Stimulated activated CD8-positive, alpha-beta memory T cell treated with anti-CD3 and anti-CD28 coated beads, Interleukin-7, amount 100 ng/mL, for 24 hours (primary cell): Measurements from ENCODE around the gene ECI2.

Source experiments
- DNase-seq: peaks from one replicate; pipeline ENCODE4 v3.0.0-alpha.2; 2020; ENCODE audit warnings: low read depth

The ECI2 gene

DNA sequence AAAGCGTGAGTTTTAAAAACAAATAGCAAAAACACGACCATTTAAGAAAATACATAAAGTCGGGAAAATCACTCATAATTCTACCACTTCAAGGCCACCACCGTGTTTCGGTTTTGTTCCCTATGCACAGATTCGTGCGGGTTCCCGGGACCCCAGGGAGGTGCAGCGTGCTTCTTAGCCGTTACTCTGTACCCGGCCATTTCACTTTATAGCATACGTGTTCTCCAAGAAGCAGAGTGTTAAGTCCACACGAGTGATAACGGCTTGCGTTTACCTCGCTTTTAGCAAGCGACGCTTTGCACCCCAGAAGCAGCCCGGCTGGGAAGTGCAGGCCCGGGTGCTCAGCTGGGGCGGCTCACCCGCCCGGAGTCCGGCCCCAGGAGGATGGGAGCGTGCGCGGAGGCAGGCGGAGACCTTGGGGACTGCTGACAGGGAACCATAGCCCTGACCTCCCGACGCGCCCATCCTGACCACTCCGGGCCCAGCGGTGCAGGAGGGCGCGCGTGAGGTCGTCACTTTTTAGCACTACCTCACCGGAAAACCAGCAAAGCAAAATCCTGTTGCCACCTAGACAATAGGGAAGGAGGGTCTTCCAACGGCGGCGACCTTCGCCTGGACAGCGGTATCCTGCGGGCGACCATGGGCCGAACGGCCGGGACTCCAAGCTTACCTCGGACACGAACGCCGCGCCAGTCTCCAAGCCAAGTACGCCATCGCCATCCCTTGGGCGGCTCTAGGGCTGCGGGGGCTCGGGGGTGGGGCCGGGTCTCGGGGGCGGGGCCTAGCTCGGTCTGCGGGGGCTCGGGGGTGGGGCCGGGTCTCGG lies at the start of gene ECI2:
Gene ECI2 (minus strand): TSS at position 735 of the 824 bp plus-strand sequence. CDS start 15 bp downstream, at position 720.
- DNase-seq: no peak

GRCh38 chr6:4180652-4181255 lies 45.4 kb upstream of the ECI2 start:
- no peak for DNase-seq

- no peak for DNase-seq
Measured at GRCh38 chr6:4179960-4180651, 44.7 kb upstream of the ECI2 start.

DNA sequence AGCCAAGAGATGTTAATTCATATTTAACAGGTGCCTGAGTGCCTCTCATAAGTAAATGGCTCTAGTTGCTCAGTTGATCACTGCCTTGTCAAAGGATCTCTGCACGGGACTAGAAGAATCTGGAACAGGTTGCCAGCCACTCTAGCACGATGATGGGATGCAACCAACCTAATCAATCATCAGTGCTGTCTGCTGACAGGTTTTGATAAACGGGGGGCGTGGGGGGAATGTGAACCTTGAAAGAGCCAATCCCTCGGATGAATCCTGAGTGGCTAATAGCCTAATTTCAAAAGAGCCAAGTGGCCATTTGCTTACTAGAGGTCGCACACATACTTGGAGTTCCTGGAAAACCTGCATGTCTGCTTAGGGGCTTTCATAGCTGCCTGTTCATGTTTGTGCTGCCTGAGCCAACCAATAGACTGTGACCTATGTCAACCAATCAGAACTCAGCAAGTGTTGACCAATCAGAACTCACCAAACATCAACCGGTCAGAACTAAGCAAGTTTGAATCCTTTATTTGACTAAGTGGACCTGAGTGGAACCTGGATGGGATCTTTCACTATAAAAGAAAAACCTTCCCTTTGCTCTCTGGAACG lies 43.5 kb upstream of the ECI2 start:
- DNase-seq: no peak

DNA sequence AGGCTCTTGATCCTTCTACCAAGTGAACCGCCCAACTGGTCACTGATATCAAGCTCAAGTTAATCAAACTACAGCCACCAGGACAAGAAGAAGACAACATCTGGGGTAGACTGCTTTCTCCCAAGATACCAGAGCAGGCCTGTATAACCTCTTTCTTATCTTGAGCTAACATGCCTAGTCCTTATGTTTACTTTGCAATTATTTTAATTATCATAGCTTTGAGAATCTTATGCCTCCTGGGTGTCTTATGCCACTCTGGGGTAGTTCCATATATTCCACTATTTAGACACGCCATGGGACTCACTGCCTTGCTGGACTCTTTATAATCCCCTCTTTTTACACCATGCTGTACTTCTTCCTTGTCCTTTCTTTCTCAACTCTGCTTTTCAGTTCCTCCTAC lies 41.5 kb upstream of the ECI2 start:
- no peak for DNase-seq

DNA sequence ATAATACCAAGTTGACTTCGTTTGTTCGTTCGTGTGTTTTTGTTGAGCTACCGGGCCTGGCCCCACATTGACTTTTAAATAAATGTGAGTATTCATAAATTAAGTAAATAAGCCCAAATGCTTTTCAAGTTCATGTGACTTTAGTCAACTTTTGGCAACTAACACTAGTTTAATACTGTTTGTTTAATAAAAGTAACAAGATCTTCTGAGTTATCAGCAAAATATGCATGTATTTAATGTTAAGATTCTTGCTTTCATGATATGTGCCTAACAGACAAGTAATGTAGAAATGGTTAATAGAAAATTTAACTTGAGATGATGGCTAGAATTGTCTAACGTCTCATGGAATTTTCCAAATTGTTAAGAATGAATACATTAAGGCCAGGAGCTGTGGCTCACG lies 38.7 kb upstream of the ECI2 start:
- DNase-seq: no peak

DNA sequence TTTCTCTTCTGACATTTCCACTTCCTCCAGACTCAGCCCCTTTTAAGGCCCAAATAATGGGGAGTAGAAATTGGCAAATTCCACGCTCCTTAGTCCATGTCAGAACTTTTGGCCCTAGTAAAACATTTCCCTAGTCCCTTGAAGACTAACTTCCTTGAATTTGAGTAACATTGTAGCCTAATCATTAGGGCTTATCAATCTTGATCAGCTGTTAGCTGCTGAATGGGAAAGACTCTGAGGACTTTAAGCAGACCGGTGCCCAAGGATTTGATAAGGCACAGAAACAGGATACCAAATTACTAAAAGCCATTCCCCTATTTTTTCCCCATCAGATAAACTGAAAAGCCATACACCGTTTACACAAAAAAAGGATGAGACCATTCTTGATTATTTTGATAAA lies 37.0 kb upstream of the ECI2 start:
- DNase-seq: no peak

DNA sequence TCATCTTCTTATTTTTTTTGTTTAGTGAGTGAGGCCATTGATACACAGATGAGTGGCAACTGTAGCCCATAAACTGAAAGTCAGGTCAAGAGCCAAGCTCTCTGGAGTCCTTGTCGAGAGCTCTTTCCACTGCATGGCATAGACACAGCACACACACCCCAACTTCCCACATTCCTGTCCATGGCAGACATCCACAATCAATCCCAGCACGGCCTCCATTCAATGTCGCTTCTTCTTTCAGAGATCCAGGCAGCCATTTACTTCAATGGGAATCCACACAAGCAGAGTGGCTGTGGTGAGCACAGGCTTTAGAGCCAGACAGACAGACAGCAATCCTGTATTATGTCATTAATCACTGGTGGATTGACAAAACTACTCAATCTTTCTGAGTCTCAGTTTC lies 34.9 kb upstream of the ECI2 start:
- DNase-seq: no peak

GRCh38 chr6:4169028-4169789 lies 33.8 kb upstream of the ECI2 start:
- no peak for DNase-seq

DNA sequence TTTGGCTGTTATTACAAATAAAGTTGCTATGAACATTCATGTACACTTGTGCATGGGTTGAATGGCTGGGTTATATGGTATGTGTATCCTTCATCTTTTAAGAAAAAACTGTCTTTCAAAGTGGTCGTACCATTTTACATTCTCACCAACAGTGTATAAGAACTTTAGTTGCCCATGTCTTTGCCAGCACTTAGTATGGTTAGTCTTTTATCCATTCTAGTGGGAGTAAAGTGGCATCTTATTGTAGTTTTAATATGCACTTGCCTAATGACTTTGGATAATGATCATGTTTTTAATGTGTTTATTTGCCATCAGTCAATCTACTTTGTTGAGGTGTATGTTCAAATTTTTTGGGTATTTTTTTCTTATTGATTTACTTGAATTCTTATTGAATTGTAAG lies 32.5 kb upstream of the ECI2 start:
- no peak for DNase-seq

DNA sequence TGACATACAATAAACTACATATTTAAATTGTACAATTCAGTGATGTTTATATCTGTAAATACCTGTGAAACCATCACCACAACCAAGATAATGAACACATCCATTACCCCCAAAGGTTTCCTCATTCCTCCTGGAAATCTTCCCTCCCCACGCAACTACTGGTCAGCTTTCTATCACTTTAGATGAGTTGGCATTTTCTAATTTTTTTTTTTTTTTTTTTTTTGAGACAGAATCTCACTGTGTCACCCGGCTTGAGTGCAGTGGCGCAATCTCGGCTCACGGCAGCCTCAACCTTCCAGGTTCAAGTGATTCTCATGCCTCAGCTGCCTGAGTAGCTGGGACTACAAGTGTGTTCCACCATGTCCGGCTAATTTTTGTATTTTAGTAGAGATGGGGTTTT lies 31.7 kb upstream of the ECI2 start:
- no peak for DNase-seq

- no peak for DNase-seq
Measured at GRCh38 chr6:4164456-4164855, 29.1 kb upstream of the ECI2 start.

GRCh38 chr6:4164117-4164442 lies 28.7 kb upstream of the ECI2 start:
- DNase-seq: no peak

- no peak for DNase-seq
Measured at GRCh38 chr6:4163408-4164116, 28.2 kb upstream of the ECI2 start.

DNA sequence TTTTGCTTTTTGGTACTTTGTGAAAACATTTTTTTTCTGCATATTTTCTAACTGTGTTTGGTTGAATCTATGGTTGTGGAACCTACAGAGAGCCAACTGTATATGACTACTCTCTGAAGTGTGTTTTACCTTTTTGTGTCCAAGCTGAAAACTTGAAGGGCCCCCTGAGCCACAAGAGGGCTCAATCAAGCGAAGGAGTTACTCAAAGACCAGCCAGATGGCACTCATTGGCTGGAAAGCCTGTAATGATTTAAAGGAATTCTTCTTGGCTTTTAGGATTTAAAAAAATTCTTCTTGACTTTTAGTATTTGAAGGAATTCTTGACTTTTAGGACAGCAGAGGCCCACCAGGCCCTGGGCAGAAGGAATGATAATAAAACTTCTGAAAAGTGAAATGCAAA lies 27.0 kb upstream of the ECI2 start:
- no peak for DNase-seq

DNA sequence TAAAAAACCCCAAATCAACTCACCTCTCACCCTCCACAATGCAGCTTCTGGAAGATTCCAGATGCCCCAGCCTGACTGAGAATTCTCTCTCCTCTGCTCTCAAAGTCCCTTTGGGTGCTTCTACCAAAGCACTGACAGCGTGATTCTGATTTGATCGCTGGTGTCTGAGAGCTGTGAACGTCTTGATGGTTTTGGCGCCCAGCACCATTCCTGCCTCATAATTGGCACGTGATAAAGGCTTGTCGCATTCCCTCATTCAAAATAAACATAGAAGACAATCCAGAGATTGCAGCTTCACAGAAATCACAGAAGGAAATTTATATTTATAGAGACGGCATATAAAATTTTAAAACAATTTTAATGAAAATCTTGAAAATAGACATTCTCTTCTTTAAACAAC lies 24.1 kb upstream of the ECI2 start:
- no peak for DNase-seq

DNA sequence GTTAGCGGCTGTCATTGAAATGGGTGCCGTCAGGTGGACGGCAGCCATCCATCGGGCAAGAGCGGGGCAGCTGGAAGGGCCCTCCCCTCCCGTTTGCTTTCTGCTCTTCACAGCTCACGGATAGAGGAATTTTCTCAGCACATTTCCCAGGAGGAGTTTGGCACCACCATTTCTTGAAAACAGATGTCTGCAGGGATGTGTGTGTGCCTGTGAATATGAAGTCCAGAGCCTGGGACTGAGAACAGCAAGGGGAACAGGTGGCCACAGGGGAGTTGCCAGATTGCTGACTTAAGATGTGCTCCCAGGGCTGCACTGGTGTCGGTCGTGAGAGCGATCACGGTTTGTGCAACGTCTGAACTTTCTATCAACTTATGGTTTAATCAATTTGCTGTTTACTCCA lies 22.1 kb upstream of the ECI2 start:
- no peak for DNase-seq

DNA sequence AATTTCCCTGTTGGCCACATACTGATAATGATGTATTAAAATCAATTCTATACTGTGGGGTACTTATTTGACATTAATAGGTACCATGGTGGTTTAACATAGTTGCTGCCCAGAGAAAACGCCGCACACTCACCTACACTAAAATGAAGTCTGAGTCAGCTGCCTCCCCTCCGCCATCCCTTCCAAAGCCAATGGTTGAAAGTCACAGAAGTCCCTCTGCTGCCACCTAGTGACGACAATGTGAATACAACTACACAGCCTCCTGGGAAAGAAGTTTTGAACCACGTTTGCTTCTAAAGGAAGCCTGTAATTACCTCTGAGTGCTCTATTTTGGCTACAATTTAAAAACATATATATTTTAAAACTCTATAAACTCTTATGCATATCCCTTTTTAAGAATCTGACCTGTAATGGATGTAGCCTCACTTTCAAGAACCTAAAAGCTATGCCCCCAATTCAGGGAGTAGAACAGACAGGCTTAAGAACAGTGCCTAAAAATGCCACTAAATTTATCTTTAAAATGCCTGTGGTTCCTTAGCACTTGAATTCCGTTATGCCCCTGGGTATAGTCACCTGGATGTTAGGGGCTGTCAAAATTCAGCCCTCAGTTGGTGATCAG lies 20.6 kb upstream of the ECI2 start:
- DNase-seq: peak; percentile 59

- DNase-seq: no peak
Measured at GRCh38 chr6:4153514-4153985, 18.2 kb upstream of the ECI2 start.

DNA sequence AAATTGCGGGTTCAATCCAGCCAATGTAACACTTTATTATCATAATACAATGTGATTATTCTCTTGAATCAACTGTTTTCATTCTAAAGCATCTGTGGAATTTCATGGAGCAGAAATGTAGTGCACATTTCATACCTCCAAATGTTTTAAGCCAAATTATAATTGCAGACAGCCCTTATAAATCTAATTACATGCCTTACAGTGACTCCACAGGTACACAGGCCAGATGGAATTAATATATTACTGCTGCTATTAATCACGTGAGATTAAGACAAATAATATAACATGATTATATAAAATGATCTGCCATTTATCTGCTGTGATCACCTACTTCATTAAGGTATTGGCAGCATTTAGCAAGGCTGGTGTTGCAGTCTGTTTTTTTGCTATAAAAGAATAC lies 9.7 kb upstream of the ECI2 start:
- DNase-seq: no peak

- DNase-seq: no peak
Measured at GRCh38 chr6:4139272-4139671, 3.9 kb upstream of the ECI2 start.
